MM.1S (cell line): ENCODE measurements around the gene CAMK4.

Experiments
- DNase-seq: peaks from one replicate; pipeline ENCODE4 v3.0.0-alpha.2; 2015
- H2AFZ ChIP-seq: fragments of 300-600 bp; sonication (generic); 2 replicates; pipeline ENCODE4 v1.6.0; 2016; ENCODE audit warnings: antibody characterized with exemption, low read length
- H3F3A ChIP-seq: fragments of 300-600 bp; sonication (generic); 2 replicates; pipeline ENCODE4 v1.6.1; 2016; ENCODE audit warnings: mild to moderate bottlenecking, antibody characterized with exemption, low read length, moderate library complexity, mixed read lengths; ENCODE audit not compliant: insufficient read depth
- H3K27ac ChIP-seq: fragments of 300-600 bp; sonication (generic); 2 replicates; pipeline ENCODE4 v1.5.1; 2016; ENCODE audit warnings: mild to moderate bottlenecking, low read length
- H3K27me3 ChIP-seq: fragments of 300-600 bp; sonication (generic); replicated peaks from 2 replicates; pipeline ENCODE4 v1.6.0; 2016; ENCODE audit warnings: low read length; ENCODE audit not compliant: insufficient read depth
- H3K36me3 ChIP-seq: fragments of 300-600 bp; sonication (generic); replicated peaks from 2 replicates; pipeline ENCODE4 v1.6.1; 2016; ENCODE audit warnings: mild to moderate bottlenecking, low read length, mixed read lengths; ENCODE audit not compliant: insufficient read depth
- H3K4me1 ChIP-seq: fragments of 300-600 bp; sonication (generic); 2 replicates; pipeline ENCODE4 v1.6.1; 2016; ENCODE audit warnings: low read length, mixed read lengths
- H3K4me2 ChIP-seq: fragments of 300-600 bp; sonication (generic); 2 replicates; pipeline ENCODE4 v1.6.0; 2016; ENCODE audit warnings: low read depth, low read length
- H3K4me3 ChIP-seq: fragments of 300-600 bp; sonication (generic); 2 replicates; pipeline ENCODE4 v1.5.1; 2016; ENCODE audit warnings: low read length, mixed read lengths
- H3K79me2 ChIP-seq: fragments of 300-600 bp; sonication (generic); 2 replicates; pipeline ENCODE4 v1.6.1; 2016; ENCODE audit warnings: mixed run types, low read length, mixed read lengths
- H3K9ac ChIP-seq: fragments of 300-600 bp; sonication (generic); 2 replicates; pipeline ENCODE4 v1.6.1; 2016; ENCODE audit warnings: low read length, mixed read lengths
- H3K9me2 ChIP-seq: fragments of 300-600 bp; sonication (generic); replicated peaks from 2 replicates; pipeline ENCODE4 v1.6.1; 2016; ENCODE audit warnings: mild to moderate bottlenecking, low read length, mixed read lengths; ENCODE audit not compliant: insufficient read depth
- H3K9me3 ChIP-seq: fragments of 300-600 bp; sonication (generic); replicated peaks from 2 replicates; pipeline ENCODE4 v1.6.1; 2016; ENCODE audit warnings: mild to moderate bottlenecking, low read length, mixed read lengths; ENCODE audit not compliant: insufficient read depth
- H4K20me1 ChIP-seq: fragments of 300-600 bp; sonication (generic); 2 replicates; pipeline ENCODE4 v1.6.1; 2016; ENCODE audit warnings: mild to moderate bottlenecking, low read length, moderate library complexity, mixed read lengths; ENCODE audit not compliant: insufficient read depth
- EZH2 ChIP-seq: fragments of 300-600 bp; sonication (generic); optimal IDR thresholded peaks from 2 replicates; pipeline ENCODE3; 2017; ENCODE audit warnings: low read depth, mild to moderate bottlenecking, antibody characterized with exemption, low read length, mixed read lengths
- EZH2phosphoT487 ChIP-seq: fragments of 300-600 bp; sonication (generic); IDR thresholded peaks from 2 replicates; pipeline ENCODE4 v1.6.1; 2018; ENCODE audit warnings: antibody characterized with exemption, low read length
- TF ChIP-seq, protein P1 (sequence below): fragments of 300-600 bp; sonication (generic); IDR thresholded peaks from 2 replicates; pipeline ENCODE4 v1.5.1; 2016; ENCODE audit warnings: antibody characterized with exemption, low read length, mixed read lengths

The CAMK4 gene

DNA sequence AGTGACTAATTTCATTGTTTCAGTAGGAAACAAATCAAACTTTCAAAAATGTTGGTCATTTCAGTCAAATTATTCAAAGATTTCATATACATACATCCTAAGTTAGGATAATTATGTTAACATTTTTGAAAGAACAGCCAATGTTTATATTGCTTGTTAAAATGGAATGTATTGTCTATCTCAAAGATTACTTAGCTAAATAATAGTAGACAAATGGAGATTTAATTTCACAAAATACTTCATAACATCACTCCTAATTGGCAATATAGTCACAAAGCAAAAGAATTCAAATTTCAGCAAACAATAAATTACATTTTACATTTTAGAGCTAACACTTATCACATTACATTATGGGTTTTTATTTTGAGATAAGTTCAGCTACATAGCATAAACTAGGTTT is 262.7 kb downstream of the CAMK4 start:
- Histone ChIP-seq H4K20me1 (no peaks in the 10 kb centered on the region), H2AFZ (no peak overlapping the region), H3K4me2 (no peak overlapping the region), H3K27ac (no peak overlapping the region), H3K9me2 (no peaks in the 10 kb centered on the region), H3K36me3 (no peaks in the 10 kb centered on the region), H3K9ac (no peak overlapping the region), H3K79me2 (no peaks in the 10 kb centered on the region), H3K4me1 (no peaks in the 10 kb centered on the region), H3K9me3 (no peaks in the 10 kb centered on the region), H3K4me3 (no peak overlapping the region), H3F3A (no peaks in the 10 kb centered on the region), H3K27me3 (no peaks in the 10 kb centered on the region)
- no peak for DNase-seq
- TF ChIP-seq EZH2phosphoT487 (no peak), EZH2 (no peak)
- TF ChIP-seq, protein P1, sequence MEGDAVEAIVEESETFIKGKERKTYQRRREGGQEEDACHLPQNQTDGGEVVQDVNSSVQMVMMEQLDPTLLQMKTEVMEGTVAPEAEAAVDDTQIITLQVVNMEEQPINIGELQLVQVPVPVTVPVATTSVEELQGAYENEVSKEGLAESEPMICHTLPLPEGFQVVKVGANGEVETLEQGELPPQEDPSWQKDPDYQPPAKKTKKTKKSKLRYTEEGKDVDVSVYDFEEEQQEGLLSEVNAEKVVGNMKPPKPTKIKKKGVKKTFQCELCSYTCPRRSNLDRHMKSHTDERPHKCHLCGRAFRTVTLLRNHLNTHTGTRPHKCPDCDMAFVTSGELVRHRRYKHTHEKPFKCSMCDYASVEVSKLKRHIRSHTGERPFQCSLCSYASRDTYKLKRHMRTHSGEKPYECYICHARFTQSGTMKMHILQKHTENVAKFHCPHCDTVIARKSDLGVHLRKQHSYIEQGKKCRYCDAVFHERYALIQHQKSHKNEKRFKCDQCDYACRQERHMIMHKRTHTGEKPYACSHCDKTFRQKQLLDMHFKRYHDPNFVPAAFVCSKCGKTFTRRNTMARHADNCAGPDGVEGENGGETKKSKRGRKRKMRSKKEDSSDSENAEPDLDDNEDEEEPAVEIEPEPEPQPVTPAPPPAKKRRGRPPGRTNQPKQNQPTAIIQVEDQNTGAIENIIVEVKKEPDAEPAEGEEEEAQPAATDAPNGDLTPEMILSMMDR, result no peak

DNA sequence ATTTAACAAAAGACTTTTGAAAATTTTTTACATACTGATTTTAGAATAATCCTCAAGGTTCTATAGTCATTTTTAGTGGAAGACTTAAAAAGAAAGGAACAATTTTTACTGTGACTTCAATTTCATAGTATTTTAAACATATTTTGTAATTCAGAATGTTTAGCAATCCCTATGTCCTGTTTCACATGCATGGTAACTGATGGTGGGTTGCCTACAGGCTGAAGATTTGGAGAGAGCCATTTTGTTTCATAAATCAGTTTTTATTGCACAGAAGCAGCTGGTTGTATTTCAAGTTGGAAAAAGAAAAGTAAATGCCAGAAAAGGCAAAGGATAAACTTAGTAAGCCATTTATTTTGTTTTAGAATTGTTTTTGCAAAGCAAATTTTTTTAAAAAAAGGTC is 264.2 kb downstream of the CAMK4 start:
- Histone ChIP-seq H3K27ac (no peak overlapping the region), H3K36me3 (no peaks in the 10 kb centered on the region), H3K9me3 (no peaks in the 10 kb centered on the region), H4K20me1 (no peaks in the 10 kb centered on the region), H3K79me2 (no peaks in the 10 kb centered on the region), H3K9ac (no peak overlapping the region), H3K4me1 (no peaks in the 10 kb centered on the region), H2AFZ (no peak overlapping the region), H3K27me3 (no peaks in the 10 kb centered on the region), H3K9me2 (no peaks in the 10 kb centered on the region), H3K4me3 (no peak overlapping the region), H3F3A (no peaks in the 10 kb centered on the region), H3K4me2 (no peak overlapping the region)
- TF ChIP-seq EZH2phosphoT487 (no peak), EZH2 (no peak)
- TF ChIP-seq, protein P1, result no peak
- no peak for DNase-seq

DNA sequence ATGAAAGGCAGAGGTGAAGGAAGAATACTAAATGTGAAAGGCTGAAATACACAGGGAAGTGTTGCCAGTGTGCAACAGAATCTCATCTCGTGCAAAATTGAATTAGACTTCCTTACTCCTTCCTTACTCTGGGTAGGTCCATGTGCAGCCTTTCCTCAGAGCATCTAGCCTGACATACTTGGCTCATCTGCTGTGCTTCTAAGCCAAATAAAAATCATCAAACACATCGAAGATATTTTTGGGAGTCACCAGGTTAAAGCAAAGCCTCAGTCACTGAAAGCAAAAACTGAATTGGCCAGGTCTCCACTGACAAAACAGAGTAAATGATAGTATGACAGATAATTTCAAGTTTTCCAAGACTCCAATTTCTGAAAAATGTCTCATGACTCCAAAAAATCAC is 268.8 kb downstream of the CAMK4 start:
- H3F3A ChIP-seq, result no peaks in the 10 kb centered on the region
- no peak overlapping the region for H3K27ac ChIP-seq
- no peaks in the 10 kb centered on the region for H3K9me2 ChIP-seq
- no peaks in the 10 kb centered on the region for H3K9me3 ChIP-seq
- H3K4me3 ChIP-seq, result no peak overlapping the region
- no peak overlapping the region for H3K9ac ChIP-seq
- H4K20me1 ChIP-seq, result no peaks in the 10 kb centered on the region
- DNase-seq, result no peak
- TF ChIP-seq EZH2 (no peak), EZH2phosphoT487 (no peak)
- TF ChIP-seq, protein P1, result no peak
- no peaks in the 10 kb centered on the region for H3K79me2 ChIP-seq
- H3K4me2 ChIP-seq, result no peak overlapping the region
- H3K36me3 ChIP-seq, result no peaks in the 10 kb centered on the region
- no peak overlapping the region for H2AFZ ChIP-seq
- H3K4me1 ChIP-seq, result peaks cover 5% of the 10 kb centered on the region
- H3K27me3 ChIP-seq, result no peaks in the 10 kb centered on the region
